ENCODE results near the gene TNFAIP3. TPM values are rescaled to one million over a fixed set of nuclear protein-coding genes. Genes with fewer than 3 reads are reported as not detected.

Gene TNFAIP3
- total RNA-seq, 4 donors from 2014 or later: 21.6 to 48.4 (median 32.8) TPM

DNA sequence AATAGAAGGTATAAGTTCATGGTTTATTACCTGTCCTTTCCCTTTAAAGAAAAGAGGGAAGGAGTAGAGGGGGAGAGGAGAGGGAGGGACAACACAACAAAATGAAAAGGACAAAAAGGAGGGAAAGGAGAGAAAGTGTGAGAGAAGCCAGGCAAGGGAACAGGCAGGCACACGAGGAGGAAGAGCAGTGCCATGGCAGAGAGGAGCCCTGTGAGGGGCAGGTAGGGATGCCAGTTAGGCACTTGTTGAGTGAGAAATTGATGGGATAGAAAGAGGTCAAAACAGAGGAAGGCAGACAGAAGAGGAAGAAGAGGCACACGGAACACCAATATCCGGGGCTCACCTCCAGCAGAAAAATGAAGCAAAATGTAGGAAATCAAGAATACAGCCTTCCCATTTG, 42.5 kb downstream of the TNFAIP3 start:
- Histone ChIP-seq H3K4me1 (peaks cover 0 to 10% (median 5%) of the 10 kb centered on the region in 4 donors), H3K9me3 (peaks cover 0 to 10% (median 0%) of the 10 kb centered on the region in 4 donors), H3K27ac (no peak overlapping the region), H3K4me3 (no peak overlapping the region), H3K27me3 (no peaks in the 10 kb centered on the region), H3K36me3 (no peaks in the 10 kb centered on the region)
- no peak for TF ChIP-seq EP300 (IDR thresholded peaks at IDR 0.05)
- TF ChIP-seq, protein P1, sequence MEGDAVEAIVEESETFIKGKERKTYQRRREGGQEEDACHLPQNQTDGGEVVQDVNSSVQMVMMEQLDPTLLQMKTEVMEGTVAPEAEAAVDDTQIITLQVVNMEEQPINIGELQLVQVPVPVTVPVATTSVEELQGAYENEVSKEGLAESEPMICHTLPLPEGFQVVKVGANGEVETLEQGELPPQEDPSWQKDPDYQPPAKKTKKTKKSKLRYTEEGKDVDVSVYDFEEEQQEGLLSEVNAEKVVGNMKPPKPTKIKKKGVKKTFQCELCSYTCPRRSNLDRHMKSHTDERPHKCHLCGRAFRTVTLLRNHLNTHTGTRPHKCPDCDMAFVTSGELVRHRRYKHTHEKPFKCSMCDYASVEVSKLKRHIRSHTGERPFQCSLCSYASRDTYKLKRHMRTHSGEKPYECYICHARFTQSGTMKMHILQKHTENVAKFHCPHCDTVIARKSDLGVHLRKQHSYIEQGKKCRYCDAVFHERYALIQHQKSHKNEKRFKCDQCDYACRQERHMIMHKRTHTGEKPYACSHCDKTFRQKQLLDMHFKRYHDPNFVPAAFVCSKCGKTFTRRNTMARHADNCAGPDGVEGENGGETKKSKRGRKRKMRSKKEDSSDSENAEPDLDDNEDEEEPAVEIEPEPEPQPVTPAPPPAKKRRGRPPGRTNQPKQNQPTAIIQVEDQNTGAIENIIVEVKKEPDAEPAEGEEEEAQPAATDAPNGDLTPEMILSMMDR (IDR thresholded peaks at IDR 0.05): no peak
- WGBS, 2 donors: 87 to 89% methylated on average over 3 of the region's 3 CpGs
- no peak for DNase-seq (ENCODE audit: low spot score in 2 of 2)

DNA sequence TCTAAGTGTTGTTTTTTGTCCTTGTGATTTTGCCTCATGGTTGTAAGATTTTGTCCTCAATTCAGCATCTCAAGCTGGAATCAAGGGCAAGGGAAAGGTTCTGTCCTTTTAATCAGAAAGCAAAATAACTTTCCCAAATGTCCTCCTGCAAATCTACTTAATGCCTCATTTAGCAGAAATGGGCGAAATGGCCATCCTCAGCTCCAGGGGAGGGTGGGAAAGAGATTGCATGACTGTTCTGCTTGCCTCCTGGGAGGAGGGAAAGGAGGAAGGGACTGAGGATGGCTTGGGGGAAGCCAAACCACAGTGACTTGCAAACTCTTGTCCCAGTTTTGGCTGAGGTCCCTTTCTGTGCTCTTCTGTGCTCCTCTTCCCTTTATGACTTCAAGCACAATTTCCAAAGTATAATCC, 43.4 kb downstream of the TNFAIP3 start:
- Histone ChIP-seq H3K4me3 (no peak overlapping the region), H3K27ac (no peak overlapping the region), H3K27me3 (no peaks in the 10 kb centered on the region), H3K36me3 (no peaks in the 10 kb centered on the region), H3K4me1 (peaks cover 0 to 3% (median under 1%) of the 10 kb centered on the region in 4 donors), H3K9me3 (peaks cover 0 to 10% (median 0%) of the 10 kb centered on the region in 4 donors)
- WGBS, 2 donors: 56 to 63% methylated on average over 1 of the region's 1 CpG
- DNase-seq (ENCODE audit: low spot score in 2 of 2): no peak
- TF ChIP-seq, protein P1 (IDR thresholded peaks at IDR 0.05): no peak
- TF ChIP-seq POLR2A (IDR thresholded peaks at IDR 0.05): no peak
- TF ChIP-seq EP300 (IDR thresholded peaks at IDR 0.05): peak in 1 of 2 donors; percentile 60

DNA sequence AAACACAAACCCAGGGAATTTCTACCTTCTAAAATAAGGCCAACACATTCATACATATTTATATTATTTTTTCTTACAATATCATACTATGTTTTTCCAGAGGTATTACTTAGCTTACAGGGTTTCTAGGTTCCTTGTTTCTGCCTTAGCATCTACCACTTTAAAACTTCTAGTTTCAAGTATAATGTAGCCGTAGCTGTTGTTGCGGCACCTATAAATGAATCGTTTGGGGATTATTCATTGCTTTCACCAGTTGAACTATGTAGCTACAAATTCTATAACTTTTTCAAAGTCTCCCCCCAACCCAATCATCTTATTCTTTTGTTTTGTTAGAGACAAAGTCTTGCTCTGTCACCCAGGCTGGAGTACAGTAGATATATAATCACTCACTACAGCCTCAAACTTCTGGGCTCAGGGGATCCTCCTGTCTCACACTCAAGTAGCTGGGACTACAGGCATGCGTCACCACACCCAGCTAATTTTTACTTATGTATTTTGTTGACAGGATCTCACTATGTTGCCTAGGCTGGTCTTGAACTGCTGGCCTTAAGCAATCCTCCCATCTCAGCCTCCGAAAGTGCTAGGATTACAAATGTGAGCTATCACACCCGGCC, 43.9 kb downstream of the TNFAIP3 start:
- Histone ChIP-seq H3K9me3 (peaks cover 0 to 10% (median 0%) of the 10 kb centered on the region in 4 donors), H3K27ac (no peak overlapping the region), H3K4me1 (no peaks in the 10 kb centered on the region), H3K4me3 (no peak overlapping the region), H3K36me3 (no peaks in the 10 kb centered on the region), H3K27me3 (no peaks in the 10 kb centered on the region)
- WGBS, 2 donors: 80 to 85% methylated on average over 6 of the region's 6 CpGs
- TF ChIP-seq EP300 (IDR thresholded peaks at IDR 0.05) (no peak), POLR2A (IDR thresholded peaks at IDR 0.05) (no peak)
- TF ChIP-seq, protein P1 (IDR thresholded peaks at IDR 0.05): no peak
- no peak for DNase-seq (ENCODE audit: low spot score in 2 of 2)

DNA sequence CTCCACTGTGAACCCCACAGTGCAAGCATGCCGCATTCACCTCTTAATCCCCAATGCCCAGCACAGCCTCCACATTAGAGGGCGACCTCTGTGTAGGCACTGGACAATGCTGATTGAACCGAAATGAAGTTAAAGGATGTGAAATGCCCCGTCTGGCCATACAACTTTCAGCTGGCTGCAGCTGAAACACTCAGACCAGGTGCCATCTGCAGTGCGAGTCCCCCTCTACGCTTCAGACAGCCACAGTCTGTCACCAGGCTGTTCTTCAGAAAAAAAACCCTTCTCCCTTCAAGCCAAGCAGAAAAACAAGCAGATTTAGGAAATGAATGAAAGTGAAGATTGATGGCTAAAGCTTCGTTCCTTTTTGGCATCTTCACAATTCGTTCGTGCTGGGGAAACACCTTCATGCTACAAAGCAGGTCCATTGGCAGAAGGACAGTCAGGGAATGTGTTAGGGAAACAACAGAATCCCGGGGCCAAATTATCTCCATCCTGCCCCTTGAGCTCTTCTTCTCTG, 44.7 kb downstream of the TNFAIP3 start:
- Histone ChIP-seq H3K27ac (no peak overlapping the region), H3K36me3 (no peaks in the 10 kb centered on the region), H3K9me3 (peaks cover 0 to 10% (median 0%) of the 10 kb centered on the region in 4 donors), H3K4me3 (no peak overlapping the region), H3K27me3 (no peaks in the 10 kb centered on the region), H3K4me1 (no peaks in the 10 kb centered on the region)
- DNase-seq (ENCODE audit: low spot score in 2 of 2): no peak
- WGBS, 2 donors: 68 to 71% methylated on average over 10 of the region's 10 CpGs
- TF ChIP-seq POLR2A (IDR thresholded peaks at IDR 0.05) (no peak), EP300 (IDR thresholded peaks at IDR 0.05) (no peak)
- TF ChIP-seq, protein P1 (IDR thresholded peaks at IDR 0.05): no peak

DNA sequence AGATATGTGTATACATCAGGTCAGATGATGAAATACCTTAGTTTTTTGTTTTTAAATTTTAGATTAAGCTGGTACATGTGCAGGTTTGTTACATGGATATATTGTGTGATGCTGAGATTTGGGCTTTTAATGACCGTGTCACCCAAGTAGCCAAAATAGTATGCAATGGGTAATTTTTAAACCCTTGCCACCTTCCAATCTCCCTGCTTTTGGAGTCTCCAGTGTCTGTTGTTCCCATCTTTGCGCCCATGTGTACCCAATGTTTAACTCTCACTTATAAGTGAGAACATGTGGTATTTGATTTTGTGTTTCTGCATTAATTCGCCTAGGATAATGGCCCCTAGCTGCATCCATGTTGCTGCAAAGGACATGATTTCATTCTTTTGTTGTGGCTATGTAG, 45.8 kb downstream of the TNFAIP3 start:
- WGBS, 2 donors: 95 to 97% methylated on average over 3 of the region's 3 CpGs
- no peaks in the 10 kb centered on the region for H3K4me1 ChIP-seq
- no peak for DNase-seq (ENCODE audit: low spot score in 2 of 2)
- H3K27ac ChIP-seq: no peak overlapping the region
- no peak overlapping the region for H3K4me3 ChIP-seq
- no peak for TF ChIP-seq POLR2A (IDR thresholded peaks at IDR 0.05)
- no peaks in the 10 kb centered on the region for H3K27me3 ChIP-seq
- peaks cover 0 to 10% (median 0%) of the 10 kb centered on the region in 4 donors for H3K9me3 ChIP-seq
- no peaks in the 10 kb centered on the region for H3K36me3 ChIP-seq

Data from tibial nerve (tissue), 4 donors.